ENCODE measurements around the gene CRBN.

GRCh38 chr3:3192286-3192675 is 12.8 kb upstream of the CRBN start:
- TF ChIP-seq POLR2A (IDR thresholded peaks at IDR 0.05; ENCODE audit: low read depth, low read length) (no peak), POLR2AphosphoS5 (IDR thresholded peaks at IDR 0.05; ENCODE audit: low read depth, low read length) (no peak), SPI1 (IDR thresholded peaks at IDR 0.05; ENCODE audit: low read depth, low read length) (no peak), TAF1 (IDR thresholded peaks at IDR 0.05; ENCODE audit: low read depth, low read length) (no peak)
